Panc1 (cell line): Measurements from ENCODE around the gene TANK. TPM values are rescaled to one million over a fixed set of nuclear protein-coding genes. Genes with fewer than 3 reads are reported as not detected.

ENCODE experiments used
- ATAC-seq: fragments of 200-7000 bp; cut with Tn5 transposase; 2 replicates; pipeline ENCODE4 v1.9.1; 2020; ENCODE audit warnings: mild to moderate bottlenecking, moderate library complexity
- BruUV-seq: library from RNA; stranded (reverse); fragments of 400-500 nt; replicated peaks from 2 replicates; lab custom pipeline; 2021; lab: Mats Ljungman, UMichigan
- CTCF ChIA-PET: fragments of 300-600 bp; sonication (Branson Sonifier 250); formaldehyde crosslinking; loops from one replicate; lab custom pipeline; 2022; ENCODE audit warnings: antibody characterized with exemption; lab: Charles Lee
- POLR2A ChIA-PET: fragments of 300-600 bp; sonication (Branson Sonifier 250); formaldehyde crosslinking; loops from one replicate; lab custom pipeline; 2022; ENCODE audit warnings: antibody characterized with exemption; lab: Charles Lee
- DNase-seq: peaks from one replicate; pipeline ENCODE4 v3.0.0-alpha.2; 2010; ENCODE audit warnings: low read depth, low spot score
- H3K27ac ChIP-seq: 2 replicates; pipeline ENCODE4 v1.5.1; 2011; ENCODE audit warnings: mild to moderate bottlenecking, low read length, inconsistent platforms
- H3K27me3 ChIP-seq: fragments of 200-500 bp; sonication (Bioruptor generic); 2 replicates; pipeline ENCODE4 v1.6.0; 2014; ENCODE audit warnings: low read length, inconsistent platforms; ENCODE audit not compliant: control insufficient read depth, insufficient read depth
- H3K36me3 ChIP-seq: fragments of 200-500 bp; sonication (Bioruptor generic); 2 replicates; pipeline ENCODE4 v1.5.1; 2014; ENCODE audit warnings: inconsistent platforms, mild to moderate bottlenecking, low read length, moderate library complexity; ENCODE audit not compliant: control insufficient read depth, insufficient read depth
- H3K4me1 ChIP-seq: 2 replicates; pipeline ENCODE4 v1.5.1; 2011; ENCODE audit warnings: inconsistent platforms, mild to moderate bottlenecking, low read length, moderate library complexity; ENCODE audit not compliant: control insufficient read depth, insufficient read depth
- H3K4me3 ChIP-seq, 2 experiments: 2 replicates each; pipeline ENCODE4 v1.5.1; 2011 to 2012; ENCODE audit warnings: low read depth in 2 of 2, low read length in 2 of 2, mild to moderate bottlenecking in 2 of 2, inconsistent platforms in 1 of 2, moderate library complexity in 1 of 2
- H3K9me3 ChIP-seq: fragments of 200-500 bp; sonication (Bioruptor generic); 2 replicates; pipeline ENCODE4 v1.5.1; 2014; ENCODE audit warnings: low read depth, mild to moderate bottlenecking, inconsistent platforms, low read length, moderate library complexity; ENCODE audit not compliant: control insufficient read depth, insufficient read depth
- CTCF ChIP-seq: fragments of 450-650 bp; IDR thresholded peaks from 2 replicates; pipeline ENCODE4 v1.5.1; 2017; ENCODE audit warnings: mild to moderate bottlenecking
- POLR2AphosphoS5 ChIP-seq: IDR thresholded peaks from 2 replicates; pipeline ENCODE4 v1.6.1; 2012; ENCODE audit warnings: mild to moderate bottlenecking, low read depth, low read length, moderate library complexity
- REST ChIP-seq, 2 experiments: IDR thresholded peaks; 2 replicates each; pipeline ENCODE4 v1.6.1; 2011 to 2012; ENCODE audit warnings: low read depth in 2 of 2, control low read depth in 1 of 2, low read length in 1 of 2, mild to moderate bottlenecking in 1 of 2, moderate library complexity in 1 of 2; ENCODE audit not compliant: insufficient read depth in 1 of 2
- SIN3A ChIP-seq: IDR thresholded peaks from 2 replicates; pipeline ENCODE4 v1.6.1; 2012; ENCODE audit warnings: low read depth, mild to moderate bottlenecking, low read length, moderate library complexity, borderline replicate concordance; ENCODE audit not compliant: insufficient read depth
- TCF7L2 ChIP-seq: IDR thresholded peaks from 2 replicates; pipeline ENCODE4 v1.6.1; 2011; ENCODE audit warnings: mild to moderate bottlenecking, low read depth, low read length, inconsistent platforms
- in situ Hi-C: cut with HindIII; loops from 2 replicates; pipeline ENCODE4 v1.10.0; 2016; ENCODE audit warnings: low sequenced_read_pairs, low pct_unique_long_range_greater_than_20kb
- intact Hi-C: fragments of 100-400 bp; cut with micrococcal nuclease; formaldehyde crosslinking; loops from one replicate; pipeline ENCODE4 v1.10.0; 2022; ENCODE audit not compliant: unreplicated experiment
- total RNA-seq: library from RNA; stranded (reverse); gene quantifications from one replicate; pipeline ENCODE4 v1.2.1, GENCODE V29; 2021; ENCODE audit not compliant: unreplicated experiment

Gene TANK
- total RNA-seq, 1 experiment from 2014 or later: 36.0 TPM

GRCh38 chr2:161123531-161124030, 36.6 kb upstream of the TANK start:
- DNase-seq (no peak), ATAC-seq (peak; percentile 28)
- intact Hi-C loops: no loop called here
- in situ Hi-C loops: no loop called here
- H3K4me3 ChIP-seq: 0 out of 4 replicates have a peak overlapping the region, but pooled peaks of 1 of the 2 experiments have one; percentile 31
- H3K9me3 ChIP-seq: no peaks in the 10 kb centered on the region
- ChIA-PET POLR2A (interaction anchor here (0.6 kb wide), 1 partner anchor 1737 kb away, joined by 3 read pairs; no protein-coding TSS in a partner anchor), CTCF (no interaction called here)
- peak overlapping the region; percentile 92 for H3K27ac ChIP-seq
- TF ChIP-seq REST (IDR thresholded peaks at IDR 0.05; ENCODE audit: insufficient read depth in 1 of 2, low read depth in 2 of 2, low read length in 1 of 2) (no peak), CTCF (no peak), TCF7L2 (no peak), SIN3A (no peak), POLR2AphosphoS5 (no peak)
- no peaks in the 10 kb centered on the region for H3K36me3 ChIP-seq
- H3K4me1 ChIP-seq: peaks cover 15% of the 10 kb centered on the region
- no peaks in the 10 kb centered on the region for H3K27me3 ChIP-seq
- no TSS peak for BruUV-seq

- in situ Hi-C loops: no loop called here
Observed at GRCh38 chr2:161124201-161124600, 36.0 kb upstream of the TANK start.

More at GRCh38 chr2:161124201-161124600, 36.0 kb upstream of the TANK start:
- H3K36me3 ChIP-seq: no peaks in the 10 kb centered on the region
- peak overlapping the region; percentile 92 for H3K27ac ChIP-seq
- ATAC-seq (no peak), DNase-seq (no peak)
- peaks cover 21% of the 10 kb centered on the region for H3K4me1 ChIP-seq
- BruUV-seq: no TSS peak
- ChIA-PET CTCF (no interaction called here), POLR2A (interaction anchor here (0.6 kb wide), 1 partner anchor 1737 kb away, joined by 3 read pairs; no protein-coding TSS in a partner anchor)
- no peak overlapping the region for H3K4me3 ChIP-seq
- intact Hi-C loops: no loop called here
- no peaks in the 10 kb centered on the region for H3K27me3 ChIP-seq
- no peak for TF ChIP-seq REST (IDR thresholded peaks at IDR 0.05; ENCODE audit: insufficient read depth in 1 of 2, low read depth in 2 of 2, low read length in 1 of 2)
- no peak for TF ChIP-seq TCF7L2
- no peak for TF ChIP-seq SIN3A
- no peak for TF ChIP-seq POLR2AphosphoS5
- no peak for TF ChIP-seq CTCF
- no peaks in the 10 kb centered on the region for H3K9me3 ChIP-seq
